GM21447 (cell line): ENCODE results near the gene SCAF4.
A peak's percentile ranks its signal among the peaks of the same experiment; 100 is the strongest.
"Not testable (repeated sequence)": the region's sequence is repeated elsewhere in the genome, so short reads cannot be mapped to it uniquely, and the experiment has no call there.

Experiments
- ATAC-seq: cut with Tn5 transposase; IDR thresholded peaks from one replicate; pipeline ENCODE4 v1.9.1; 2021; ENCODE audit not compliant: unreplicated experiment

Gene SCAF4

GRCh38 chr21:31671931-31672330 lies 60.0 kb downstream of the SCAF4 start:
- ATAC-seq, result no peak

- no peak for ATAC-seq
Measured at GRCh38 chr21:31671146-31671716, 60.7 kb downstream of the SCAF4 start.

GRCh38 chr21:31670070-31670469 lies 61.8 kb downstream of the SCAF4 start:
- no peak for ATAC-seq

GRCh38 chr21:31668651-31669491 lies 63.0 kb downstream of the SCAF4 start:
- ATAC-seq, result no peak

- ATAC-seq, result no peak
Measured at GRCh38 chr21:31667639-31668038, 64.3 kb downstream of the SCAF4 start.

GRCh38 chr21:31667132-31667531 lies 64.8 kb downstream of the SCAF4 start:
- ATAC-seq, result no peak

- no peak for ATAC-seq
Measured at GRCh38 chr21:31666445-31667010, 65.4 kb downstream of the SCAF4 start.

- not testable (repeated sequence) for ATAC-seq
Measured at GRCh38 chr21:31665869-31666268, 66.0 kb downstream of the SCAF4 start.

- ATAC-seq, result no peak
Measured at GRCh38 chr21:31665397-31665796, 66.5 kb downstream of the SCAF4 start.

- no peak for ATAC-seq
Measured at GRCh38 chr21:31663584-31664249, 68.2 kb downstream of the SCAF4 start.

- ATAC-seq, result no peak
Measured at GRCh38 chr21:31660591-31660990, 71.3 kb downstream of the SCAF4 start.

GRCh38 chr21:31660259-31660565 lies 71.7 kb downstream of the SCAF4 start:
- ATAC-seq, result peak; percentile 38

- peak; percentile 94 for ATAC-seq
Measured at GRCh38 chr21:31659536-31660258, 72.2 kb downstream of the SCAF4 start, which contains the start of gene SOD1. TSS of gene SOD1 (plus strand) at chr21:31659693. CDS start at chr21:31659770, 77 bp downstream.

- ATAC-seq, result peak; percentile 7
Measured at GRCh38 chr21:31659286-31659535, 72.7 kb downstream of the SCAF4 start.

- ATAC-seq, result no peak
Measured at GRCh38 chr21:31658053-31658452, 73.9 kb downstream of the SCAF4 start.

GRCh38 chr21:31656199-31657095 lies 75.5 kb downstream of the SCAF4 start:
- ATAC-seq, result no peak

- not testable (repeated sequence) for ATAC-seq
Measured at GRCh38 chr21:31654821-31655580, 76.9 kb downstream of the SCAF4 start.

- no peak for ATAC-seq
Measured at GRCh38 chr21:31654340-31654739, 77.6 kb downstream of the SCAF4 start.

GRCh38 chr21:31651491-31651890 lies 80.4 kb downstream of the SCAF4 start:
- ATAC-seq, result not testable (repeated sequence)

GRCh38 chr21:31650930-31651329 lies 81.0 kb downstream of the SCAF4 start:
- ATAC-seq, result no peak
